K562 (cell line): ENCODE results near the gene TEX14. TPM values are rescaled to one million over a fixed set of nuclear protein-coding genes. Genes with fewer than 3 reads are reported as not detected.

ENCODE experiments used
- ATAC-seq: fragments of 200-7000 bp; cut with Tn5 transposase; 3 replicates; pipeline ENCODE4 v1.9.1; 2020; ENCODE audit warnings: moderate library complexity
- BruUV-seq: library from RNA; stranded (reverse); fragments of 400-500 nt; replicated peaks from 2 replicates; lab custom pipeline; 2021; lab: Mats Ljungman, UMichigan
- CTCF ChIA-PET: fragments of 300-600 bp; formaldehyde crosslinking; extraction: SDS; loops from one replicate; lab custom pipeline; 2021; ENCODE audit warnings: low intra/inter-chr PET ratio; lab: Yijun Ruan, JAX
- POLR2A ChIA-PET: fragments of 300-600, 350-650 bp; sonication (Branson Sonifier 250); formaldehyde crosslinking; extraction: SDS; loops from one replicate; lab custom pipeline; 2021; ENCODE audit warnings: antibody characterized with exemption, inconsistent platforms; lab: Yijun Ruan, JAX
- DNase-seq, 4 experiments: peaks; one replicate each; pipeline versions ENCODE4 v3.0.0 to v3.0.0-alpha.2; 2011 to 2018; ENCODE audit warnings: low spot score in 3 of 4, mixed read lengths in 3 of 4; ENCODE audit errors: extremely low read depth in 1 of 4
- FAIRE-seq: peaks from 2 replicates; lab custom pipeline; 2011; peaks lifted over from hg19 to GRCh38; lab: Jason Lieb, UNC
- H2AFZ ChIP-seq: 2 replicates; pipeline ENCODE4 v1.6.0; 2011; ENCODE audit warnings: low read depth, low read length, control low read depth, inconsistent platforms
- H3K27ac ChIP-seq: fragments of 200-600 bp; 3 replicates; pipeline ENCODE4 v1.8.0; 2011; ENCODE audit warnings: low read depth, mild to moderate bottlenecking, control low read depth, inconsistent platforms, low read length, moderate library complexity, mixed read lengths; ENCODE audit errors: extremely low read depth
- H3K27me3 ChIP-seq, 2 experiments: fragments of 300-600 bp in 1 of 2; 2 replicates in 1 of 2; 3 replicates in 1 of 2; pipeline versions ENCODE4 v1.6.0 to v1.8.0; 2011; ENCODE audit warnings: inconsistent platforms in 2 of 2, low read length in 2 of 2, mild to moderate bottlenecking in 1 of 2, mixed read lengths in 1 of 2, moderate library complexity in 1 of 2; ENCODE audit not compliant: control insufficient read depth in 2 of 2, insufficient read depth in 2 of 2
- H3K36me3 ChIP-seq: fragments of 300-600 bp; 3 replicates; pipeline ENCODE4 v1.8.0; 2011; ENCODE audit warnings: mild to moderate bottlenecking, low read length, inconsistent platforms; ENCODE audit not compliant: control insufficient read depth, insufficient read depth
- H3K4me1 ChIP-seq, 2 experiments: fragments of 200-600 bp in 1 of 2; replicated peaks in 1 of 2; 2 replicates in 1 of 2; 3 replicates in 1 of 2; pipeline versions ENCODE4 v1.5.1 to v1.8.0; 2011; ENCODE audit warnings: inconsistent platforms in 2 of 2, low read length in 2 of 2, mild to moderate bottlenecking in 1 of 2, mixed read lengths in 1 of 2, moderate library complexity in 1 of 2; ENCODE audit not compliant: control insufficient read depth in 2 of 2, insufficient read depth in 2 of 2
- H3K4me2 ChIP-seq: 2 replicates; pipeline ENCODE4 v1.6.1; 2011; ENCODE audit warnings: low read length, control low read depth, inconsistent platforms, mixed read lengths; ENCODE audit not compliant: insufficient read depth
- H3K4me3 ChIP-seq: fragments of 200-600 bp; sonication (generic), shearing (Covaris generic); 2 replicates; pipeline ENCODE4 v1.5.1; 2016; ENCODE audit warnings: control low read depth, inconsistent platforms
- H3K79me2 ChIP-seq: fragments of 200-600 bp; 3 replicates; pipeline ENCODE4 v1.8.0; 2011; ENCODE audit warnings: low read length, inconsistent platforms; ENCODE audit not compliant: control insufficient read depth, insufficient read depth
- H3K9ac ChIP-seq, 2 experiments: 2 replicates each; pipeline versions ENCODE4 v1.6.0 to v1.6.1; 2011; ENCODE audit warnings: low read depth in 2 of 2, low read length in 2 of 2, control low read depth in 1 of 2, inconsistent platforms in 1 of 2, mild to moderate bottlenecking in 1 of 2, mixed read lengths in 1 of 2; ENCODE audit not compliant: insufficient read depth in 1 of 2
- H3K9me1 ChIP-seq: one replicate; pipeline ENCODE4 v1.6.0; 2011; ENCODE audit warnings: inconsistent platforms, mild to moderate bottlenecking, low read length, moderate library complexity; ENCODE audit not compliant: control insufficient read depth, insufficient read depth
- H3K9me3 ChIP-seq: replicated peaks from 2 replicates; pipeline ENCODE4 v1.5.1; 2011; ENCODE audit warnings: low read depth, low read length, inconsistent platforms; ENCODE audit not compliant: control insufficient read depth, insufficient read depth
- H4K20me1 ChIP-seq: replicated peaks from 2 replicates; pipeline ENCODE4 v1.6.1; 2011; ENCODE audit warnings: low read length, inconsistent platforms, mixed read lengths; ENCODE audit not compliant: control insufficient read depth, insufficient read depth
- BRD4 ChIP-seq: fragments of 200-600 bp; sonication (generic); IDR thresholded peaks from 2 replicates; pipeline ENCODE4 v1.6.1; 2017; ENCODE audit warnings: inconsistent platforms
- DMBX1 ChIP-seq: fragments of 250-450 bp; sonication (Bioruptor Pico); IDR thresholded peaks from 2 replicates; pipeline ENCODE4 v1.8.0; 2022; ENCODE audit warnings: inconsistent platforms, mild to moderate bottlenecking, moderate library complexity, borderline replicate concordance
- E2F1 ChIP-seq: sonication (generic); formaldehyde crosslinking; IDR thresholded peaks from 2 replicates; pipeline ENCODE4 v1.8.1; 2023; ENCODE audit warnings: mild to moderate bottlenecking, missing genetic modification reagents, moderate library complexity
- FUS ChIP-seq: fragments of 200-400 bp; formaldehyde crosslinking; optimal IDR thresholded peaks from 2 replicates; pipeline ENCODE3; 2017; ENCODE audit warnings: low read depth, low read length
- KDM2B ChIP-seq: fragments of 250-450 bp; sonication (Bioruptor Pico); IDR thresholded peaks from 2 replicates; pipeline ENCODE4 v1.8.0; 2021; ENCODE audit warnings: mild to moderate bottlenecking, moderate library complexity
- MCM2 ChIP-seq: fragments of 450-650 bp; IDR thresholded peaks from 2 replicates; pipeline ENCODE4 v1.6.1; 2017; ENCODE audit warnings: low read depth, mild to moderate bottlenecking
- MEIS2 ChIP-seq: fragments of 450-650 bp; IDR thresholded peaks from 2 replicates; pipeline ENCODE4 v1.6.1; 2014; ENCODE audit warnings: mild to moderate bottlenecking; ENCODE audit not compliant: partially characterized antibody
- NELFE ChIP-seq: IDR thresholded peaks from 2 replicates; pipeline ENCODE4 v1.6.1; 2011; ENCODE audit warnings: mild to moderate bottlenecking; ENCODE audit not compliant: insufficient read depth, insufficient read length
- PRMT5 ChIP-seq: sonication (generic); formaldehyde crosslinking; IDR thresholded peaks from 2 replicates; pipeline ENCODE4 v1.5.0; 2020; ENCODE audit warnings: missing genetic modification reagents
- PYGO2 ChIP-seq: fragments of 450-650 bp; IDR thresholded peaks from 2 replicates; pipeline ENCODE4 v1.6.1; 2016; ENCODE audit warnings: mild to moderate bottlenecking, missing genetic modification characterization, moderate library complexity, missing compliant biosample characterization
- RBM15 ChIP-seq: fragments of 200-400 bp; formaldehyde crosslinking; IDR thresholded peaks from 2 replicates; pipeline ENCODE4 v1.6.1; 2018; ENCODE audit warnings: mild to moderate bottlenecking, low read length, moderate library complexity; ENCODE audit not compliant: insufficient read depth
- SNRNP70 ChIP-seq: fragments of 200-400 bp; formaldehyde crosslinking; optimal IDR thresholded peaks from 2 replicates; pipeline ENCODE3; 2017; ENCODE audit warnings: low read depth, low read length
- TEAD4 ChIP-seq, 2 experiments: sonication (generic) in 1 of 2; formaldehyde crosslinking in 1 of 2; IDR thresholded peaks; 2 replicates each; pipeline versions ENCODE4 v1.6.1 to v1.8.0; 2012 to 2022; ENCODE audit warnings: borderline replicate concordance in 1 of 2, inconsistent platforms in 1 of 2, low read length in 1 of 2, mild to moderate bottlenecking in 1 of 2, missing genetic modification reagents in 1 of 2
- ZKSCAN8 ChIP-seq: fragments of 200-800 bp; sonication (Bioruptor generic); IDR thresholded peaks from 2 replicates; pipeline ENCODE4 v1.6.1; 2016; ENCODE audit warnings: missing genetic modification characterization, missing compliant biosample characterization
- ZNF239 ChIP-seq: fragments of 250-450 bp; sonication (Bioruptor Pico); IDR thresholded peaks from 2 replicates; pipeline ENCODE4 v1.4.0; 2020; ENCODE audit warnings: mild to moderate bottlenecking
- ZNF551 ChIP-seq: fragments of 250-450 bp; sonication (Bioruptor Pico); IDR thresholded peaks from 2 replicates; pipeline ENCODE4 v1.5.0; 2021; ENCODE audit warnings: mild to moderate bottlenecking, moderate library complexity
- WGBS: fragments of 100-300 bp; shearing (Covaris generic); methylation state at CpG from one replicate; pipeline ENCODE4 v1.1.6; 2016; ENCODE audit warnings: low coverage, mixed read lengths; ENCODE audit not compliant: insufficient coverage; ENCODE audit errors: missing lambda C conversion rate; 5-methylcytosine and 5-hydroxymethylcytosine counted together
- in situ Hi-C: fragments of 300-500 bp; cut with MboI; formaldehyde crosslinking; loops from 4 replicates; pipeline ENCODE4 v1.15.0; 2018; ENCODE audit warnings: inconsistent platforms, mixed read lengths
- intact Hi-C: fragments of 100-400 bp; cut with micrococcal nuclease; formaldehyde crosslinking; loops from 2 replicates; pipeline ENCODE4 v1.14.2; 2022
- polyA plus RNA-seq, 8 experiments: library from polyadenylated mRNA; depleted of rRNA in 4 of 8; stranded (reverse) in 5 of 8; unstranded in 3 of 8; fragments of >200 nt; fragmentation: Nextera tagmentation in 2 of 8; fragmentation: Illumina TruSeq in 1 of 8; extraction: Ambion mirVana in 2 of 8; extraction: Trizol in 1 of 8; gene quantifications; 2 replicates each; pipeline versions ENCODE4 v1.2.1 to v1.2.3, GENCODE V29; 2011 to 2014; ENCODE audit warnings: inconsistent platforms in 1 of 8, missing spikeins in 1 of 8
- total RNA-seq, 7 experiments: library from RNA; depleted of rRNA in 6 of 7; stranded (reverse); fragments of >200 nt in 6 of 7; fragmentation: Illumina TruSeq in 2 of 7; extraction: Trizol in 2 of 7; gene quantifications; 2 replicates each; pipeline versions ENCODE4 v1.2.1 to v1.2.3, GENCODE V29; 2011 to 2021; ENCODE audit warnings: low replicate concordance in 1 of 7
- TF ChIP-seq, protein P1 (sequence below): fragments of 250-450 bp; sonication (Bioruptor Pico); IDR thresholded peaks from 2 replicates; pipeline ENCODE4 v1.5.0; 2020; ENCODE audit warnings: mild to moderate bottlenecking, borderline replicate concordance
- TF ChIP-seq, protein P2 (sequence below), 2 experiments: fragments of 450-650 bp; IDR thresholded peaks; 2 replicates each; pipeline ENCODE4 v1.6.1; 2016

The TEX14 gene
- total and polyA plus RNA-seq, 9 of the 15 experiments (the other 6 are each of a cell fraction or from before 2014, with no cell fraction given) = 0.05 to 0.12 (median 0.09) TPM; not detected in 1

GRCh38 chr17:58694826-58695225, 3.0 kb upstream of the TEX14 start:
- no TSS peak for BruUV-seq
- no peak overlapping the region for H3K4me3 ChIP-seq
- H3K4me1 ChIP-seq = peaks cover 6% of the 10 kb centered on the region in 2 experiments
- H4K20me1 ChIP-seq = no peaks in the 10 kb centered on the region
- H3K9me3 ChIP-seq = peaks cover 3% of the 10 kb centered on the region
- H3K4me2 ChIP-seq = no peak overlapping the region
- peaks cover 35% of the 10 kb centered on the region for H3K36me3 ChIP-seq
- no peaks in the 10 kb centered on the region for H3K27me3 ChIP-seq
- no peak for ATAC-seq
- no peak for FAIRE-seq
- POLR2A ChIA-PET = interaction anchor here (1.3 to 4.5 kb wide), 2 partner anchors 16 to 63 kb away, joined by 4 to 41 read pairs; no protein-coding TSS in a partner anchor
- intact Hi-C loops (no loop called here), in situ Hi-C loops (no loop called here)
- H2AFZ ChIP-seq = no peak overlapping the region
- H3K9ac ChIP-seq = no peak overlapping the region; a peak in 1 of 4 replicates
- peaks cover 32% of the 10 kb centered on the region for H3K79me2 ChIP-seq
- no peaks in the 10 kb centered on the region for H3K9me1 ChIP-seq
- no peak for DNase-seq
- TF ChIP-seq SNRNP70 (no peak), E2F1 (CRISPR knock-in tag) (no peak), MCM2 (no peak), PRMT5 (no peak), BRD4 (no peak), PYGO2 (tag) (no peak), KDM2B (no peak), ZNF551 (no peak), TEAD4 (IDR thresholded peaks at IDR 0.05; ENCODE audit: low read length) (no peak), TEAD4 (CRISPR knock-in tag; IDR thresholded peaks at IDR 0.05; ENCODE audit: borderline replicate concordance) (no peak), ZKSCAN8 (no peak), DMBX1 (CRISPR knock-in tag) (no peak), MEIS2 (no peak), NELFE (no peak), FUS (no peak), ZNF239 (no peak), RBM15 (no peak)
- TF ChIP-seq, protein P1, sequence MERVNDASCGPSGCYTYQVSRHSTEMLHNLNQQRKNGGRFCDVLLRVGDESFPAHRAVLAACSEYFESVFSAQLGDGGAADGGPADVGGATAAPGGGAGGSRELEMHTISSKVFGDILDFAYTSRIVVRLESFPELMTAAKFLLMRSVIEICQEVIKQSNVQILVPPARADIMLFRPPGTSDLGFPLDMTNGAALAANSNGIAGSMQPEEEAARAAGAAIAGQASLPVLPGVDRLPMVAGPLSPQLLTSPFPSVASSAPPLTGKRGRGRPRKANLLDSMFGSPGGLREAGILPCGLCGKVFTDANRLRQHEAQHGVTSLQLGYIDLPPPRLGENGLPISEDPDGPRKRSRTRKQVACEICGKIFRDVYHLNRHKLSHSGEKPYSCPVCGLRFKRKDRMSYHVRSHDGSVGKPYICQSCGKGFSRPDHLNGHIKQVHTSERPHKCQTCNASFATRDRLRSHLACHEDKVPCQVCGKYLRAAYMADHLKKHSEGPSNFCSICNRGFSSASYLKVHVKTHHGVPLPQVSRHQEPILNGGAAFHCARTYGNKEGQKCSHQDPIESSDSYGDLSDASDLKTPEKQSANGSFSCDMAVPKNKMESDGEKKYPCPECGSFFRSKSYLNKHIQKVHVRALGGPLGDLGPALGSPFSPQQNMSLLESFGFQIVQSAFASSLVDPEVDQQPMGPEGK (CRISPR knock-in tag) = no peak
- TF ChIP-seq, protein P2, sequence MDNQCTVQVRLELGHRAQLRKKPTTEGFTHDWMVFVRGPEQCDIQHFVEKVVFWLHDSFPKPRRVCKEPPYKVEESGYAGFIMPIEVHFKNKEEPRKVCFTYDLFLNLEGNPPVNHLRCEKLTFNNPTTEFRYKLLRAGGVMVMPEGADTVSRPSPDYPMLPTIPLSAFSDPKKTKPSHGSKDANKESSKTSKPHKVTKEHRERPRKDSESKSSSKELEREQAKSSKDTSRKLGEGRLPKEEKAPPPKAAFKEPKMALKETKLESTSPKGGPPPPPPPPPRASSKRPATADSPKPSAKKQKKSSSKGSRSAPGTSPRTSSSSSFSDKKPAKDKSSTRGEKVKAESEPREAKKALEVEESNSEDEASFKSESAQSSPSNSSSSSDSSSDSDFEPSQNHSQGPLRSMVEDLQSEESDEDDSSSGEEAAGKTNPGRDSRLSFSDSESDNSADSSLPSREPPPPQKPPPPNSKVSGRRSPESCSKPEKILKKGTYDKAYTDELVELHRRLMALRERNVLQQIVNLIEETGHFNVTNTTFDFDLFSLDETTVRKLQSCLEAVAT (IDR thresholded peaks at IDR 0.05) = no peak
- H3K27ac ChIP-seq = no peak overlapping the region
- 67% methylated on average over 1 of the region's 1 CpG for WGBS
- CTCF ChIA-PET = no interaction called here
